T-helper 2 cell treated with Interferon-gamma antibody and Interleukin-4, amounts not matched to agents 100 ng/mL and 5 ng/mL, for 36 hours (primary cell): ENCODE measurements around the gene CADM2. TPM values are rescaled to one million over a fixed set of nuclear protein-coding genes. Genes with fewer than 3 reads are reported as not detected.

ENCODE experiments used
- intact Hi-C: fragments of 100-400 bp; cut with micrococcal nuclease; formaldehyde crosslinking; loops from one replicate; pipeline ENCODE4 v1.15.1; 2023
- total RNA-seq: library from RNA; stranded (reverse); gene quantifications from 2 replicates; pipeline ENCODE4 v1.2.3, GENCODE V29; 2022

The CADM2 gene
- total RNA-seq, 1 donor from 2014 or later: not detected

DNA sequence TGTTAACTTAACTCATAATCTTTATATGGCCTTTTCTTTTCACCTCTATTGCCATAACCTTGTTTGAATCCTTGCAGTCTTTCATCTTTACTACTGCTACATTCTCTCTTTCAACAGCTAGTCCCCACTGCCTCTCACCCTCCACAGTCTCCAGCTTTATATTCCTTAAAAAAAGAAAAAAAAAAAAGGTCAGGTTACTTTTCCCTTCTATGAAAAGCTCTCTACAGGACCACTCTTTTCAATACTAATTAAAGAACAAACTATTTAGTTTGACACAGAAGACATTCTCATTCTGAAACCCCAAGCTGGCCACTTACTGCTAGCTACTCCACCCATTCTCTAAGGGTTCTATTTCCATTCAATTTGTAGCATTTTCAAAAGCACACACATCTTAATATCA is 25.6 kb downstream of the CADM2 start:
- intact Hi-C loops: no loop called here

DNA sequence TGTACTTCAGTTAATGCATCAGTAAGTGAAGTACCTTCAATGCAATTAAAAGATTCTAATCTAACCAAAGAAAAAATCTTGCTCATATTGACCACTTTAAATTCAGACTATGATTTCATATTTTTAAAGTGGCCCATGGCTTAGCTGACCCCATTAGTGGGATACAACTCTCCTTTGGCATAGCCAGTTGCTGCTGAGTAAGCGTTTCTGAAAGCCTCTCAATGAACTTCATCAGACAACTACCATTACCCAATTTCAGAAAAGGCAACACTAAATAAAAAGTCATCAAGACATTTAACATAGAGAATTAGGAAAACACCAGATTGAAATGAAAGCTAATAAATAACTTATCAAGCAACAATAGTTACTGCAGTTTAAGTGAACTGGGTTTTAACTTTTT is 27.0 kb downstream of the CADM2 start:
- intact Hi-C loops: no loop called here

DNA sequence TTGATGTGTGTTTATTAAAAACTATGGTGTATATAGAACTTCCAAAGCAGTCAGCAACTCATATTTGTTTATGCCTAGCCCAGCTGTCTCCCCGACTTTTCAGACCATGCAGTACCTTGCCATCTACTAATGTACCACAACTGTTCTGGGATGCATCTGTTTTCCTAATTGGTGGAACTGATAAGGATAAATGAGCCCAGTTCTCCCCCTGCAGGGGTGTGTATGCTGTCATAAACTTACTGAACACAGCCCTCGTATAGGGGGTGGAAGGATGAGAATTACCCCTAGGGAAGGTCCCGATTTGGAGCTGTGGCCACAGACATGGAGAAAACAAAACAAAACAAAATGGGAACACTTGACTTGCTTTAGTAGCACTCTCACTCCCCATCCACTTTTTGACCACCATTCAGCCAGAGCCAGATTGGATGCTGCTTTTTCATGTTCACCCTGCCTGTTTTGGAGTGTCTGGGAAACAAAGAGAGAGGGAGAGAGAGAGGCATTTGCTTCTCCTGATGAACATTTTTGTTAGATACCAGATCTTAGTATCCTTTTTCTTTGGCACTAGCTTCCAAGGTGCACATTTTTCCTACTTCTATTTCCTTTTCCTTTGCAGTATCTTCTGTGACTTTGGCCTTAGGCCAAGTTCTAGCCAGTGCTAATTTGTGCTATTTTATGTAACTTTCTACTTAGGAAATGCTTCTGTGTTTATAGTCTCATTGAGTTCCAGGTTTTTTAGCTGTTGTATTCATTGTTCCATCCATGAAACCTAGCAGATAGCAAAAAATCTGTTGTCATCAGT is 29.1 kb downstream of the CADM2 start:
- intact Hi-C loops: no loop called here

DNA sequence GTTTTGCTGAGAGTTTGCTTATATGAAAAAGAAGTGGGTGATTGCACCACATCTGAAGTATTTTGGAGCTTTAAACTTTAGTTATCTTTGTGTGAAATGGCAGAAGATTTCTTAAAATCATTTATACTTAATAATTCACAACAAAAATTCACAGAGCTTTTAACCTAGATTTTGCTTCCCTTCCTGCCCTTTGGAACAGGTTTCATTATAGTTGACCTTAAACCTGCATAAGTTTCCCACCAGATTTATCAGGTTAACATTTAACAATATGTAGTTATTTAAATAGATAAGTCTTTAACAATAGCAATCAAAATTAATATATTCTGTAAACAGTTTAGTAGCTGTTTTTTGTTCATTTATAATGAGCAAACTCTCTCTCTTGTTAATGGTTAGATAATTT is 30.3 kb downstream of the CADM2 start:
- intact Hi-C loops: no loop called here

DNA sequence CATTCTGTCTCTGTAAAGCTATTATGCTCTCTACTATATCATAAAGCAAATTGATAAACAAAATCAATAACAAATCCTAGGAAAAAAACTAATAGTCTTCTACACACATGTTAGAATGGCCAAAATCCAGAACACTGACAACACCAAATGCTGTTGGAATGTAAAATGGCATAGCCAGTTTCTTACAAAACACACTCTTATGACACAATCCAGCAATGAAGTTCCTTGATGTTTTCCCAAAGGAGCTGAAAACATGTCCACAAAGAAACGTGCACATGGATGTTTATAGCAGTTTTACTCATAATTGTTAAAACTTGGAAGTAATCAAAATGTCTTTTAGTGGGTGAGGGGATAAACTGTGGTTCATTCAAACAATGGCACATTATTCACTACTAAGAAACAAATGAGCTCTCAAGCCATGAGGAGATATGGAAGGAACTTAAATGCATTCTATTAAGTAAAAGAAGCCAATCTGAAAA is 32.7 kb downstream of the CADM2 start:
- intact Hi-C loops: no loop called here

DNA sequence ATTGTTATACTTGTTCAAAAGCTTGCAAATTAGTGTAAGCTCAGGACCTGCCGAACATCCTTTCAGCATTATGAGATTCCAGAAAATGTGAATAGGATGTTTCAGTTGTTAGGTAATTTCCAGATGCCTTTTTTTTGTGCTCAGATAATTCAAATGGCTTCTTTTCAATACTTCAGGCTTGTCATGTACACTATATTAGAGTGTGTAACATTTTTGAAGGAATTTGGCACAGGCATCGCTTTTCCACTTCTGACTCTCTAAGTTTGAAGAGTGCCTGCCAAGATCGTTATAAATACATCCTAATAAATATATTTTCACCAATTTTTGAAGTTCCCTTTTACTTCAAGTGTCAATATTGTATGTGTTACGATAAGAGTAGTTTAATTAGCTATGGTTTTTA is 35.2 kb downstream of the CADM2 start:
- intact Hi-C loops: no loop called here

DNA sequence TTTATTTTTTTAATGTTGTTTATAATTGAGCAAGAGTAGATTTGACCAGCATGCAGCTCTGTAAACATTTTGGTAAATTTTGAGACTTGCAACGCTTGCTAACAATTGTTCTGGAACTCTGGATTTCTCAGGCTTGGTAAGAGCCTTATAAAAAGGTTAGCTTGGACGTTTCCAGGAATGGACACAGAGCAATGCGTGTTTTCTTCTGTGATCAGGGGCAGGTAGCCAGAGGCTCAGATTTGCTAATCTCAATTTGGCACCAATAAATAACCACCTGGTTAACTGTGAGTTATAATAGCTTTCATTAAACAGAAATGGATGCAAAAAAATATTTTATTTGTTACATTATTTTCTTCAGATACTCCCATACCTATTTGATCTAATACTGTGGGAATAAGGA is 39.8 kb downstream of the CADM2 start:
- intact Hi-C loops: no loop called here

DNA sequence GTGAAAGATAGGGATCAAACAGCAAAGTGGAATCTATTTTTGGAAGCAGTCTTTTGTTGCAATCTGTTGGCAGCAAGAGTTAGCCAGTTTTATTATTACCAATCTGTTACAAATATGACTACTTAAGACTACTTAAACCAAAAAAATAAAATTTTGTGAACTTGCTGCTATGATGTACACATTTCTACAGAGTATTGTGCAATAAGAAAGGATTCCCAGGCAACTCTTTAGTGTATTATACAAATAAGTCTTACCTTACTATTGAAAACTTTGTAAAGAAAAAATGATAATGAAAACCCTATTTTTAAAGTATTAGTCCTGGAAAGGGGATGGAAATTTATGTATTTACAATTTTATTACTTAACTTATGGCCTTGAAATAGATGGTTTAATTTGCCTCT is 44.7 kb downstream of the CADM2 start:
- intact Hi-C loops: no loop called here

DNA sequence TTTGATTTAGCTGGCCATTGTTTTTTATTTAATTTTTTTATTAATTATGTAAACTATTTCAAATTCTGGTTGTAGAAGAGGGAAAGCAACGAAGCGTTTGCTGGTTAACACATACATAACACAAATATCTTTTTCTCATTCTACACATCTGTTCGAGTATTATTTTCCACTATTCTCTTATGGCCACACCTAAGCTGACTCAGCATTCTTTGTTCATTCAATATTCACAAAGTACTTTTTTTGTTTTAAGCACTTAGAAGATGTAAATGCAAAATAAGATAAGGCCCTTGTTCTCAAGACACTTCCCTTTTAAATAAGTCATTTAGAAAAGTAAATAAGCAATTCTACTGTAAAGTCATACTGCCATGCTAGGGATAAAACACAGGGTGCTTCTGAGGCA is 45.4 kb downstream of the CADM2 start:
- intact Hi-C loops: no loop called here

DNA sequence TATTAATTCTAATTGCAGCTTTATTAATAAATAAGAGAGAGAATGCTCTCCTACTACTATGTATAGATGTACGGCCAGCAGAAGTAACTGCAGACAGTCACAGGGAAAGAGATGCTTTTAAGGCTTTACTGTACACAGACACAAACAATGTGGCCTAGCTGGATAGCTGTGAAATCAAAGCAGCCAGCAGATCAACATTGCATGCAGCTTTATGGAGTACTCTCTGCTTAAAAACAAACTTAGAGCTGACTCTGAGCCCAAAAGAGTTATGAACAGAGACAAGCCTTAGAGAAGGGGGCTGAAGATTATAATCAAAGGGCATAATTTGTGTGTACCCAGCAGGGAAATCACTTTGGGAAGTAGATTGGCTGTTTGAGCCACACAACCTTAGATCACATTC is 47.2 kb downstream of the CADM2 start:
- intact Hi-C loops: no loop called here

DNA sequence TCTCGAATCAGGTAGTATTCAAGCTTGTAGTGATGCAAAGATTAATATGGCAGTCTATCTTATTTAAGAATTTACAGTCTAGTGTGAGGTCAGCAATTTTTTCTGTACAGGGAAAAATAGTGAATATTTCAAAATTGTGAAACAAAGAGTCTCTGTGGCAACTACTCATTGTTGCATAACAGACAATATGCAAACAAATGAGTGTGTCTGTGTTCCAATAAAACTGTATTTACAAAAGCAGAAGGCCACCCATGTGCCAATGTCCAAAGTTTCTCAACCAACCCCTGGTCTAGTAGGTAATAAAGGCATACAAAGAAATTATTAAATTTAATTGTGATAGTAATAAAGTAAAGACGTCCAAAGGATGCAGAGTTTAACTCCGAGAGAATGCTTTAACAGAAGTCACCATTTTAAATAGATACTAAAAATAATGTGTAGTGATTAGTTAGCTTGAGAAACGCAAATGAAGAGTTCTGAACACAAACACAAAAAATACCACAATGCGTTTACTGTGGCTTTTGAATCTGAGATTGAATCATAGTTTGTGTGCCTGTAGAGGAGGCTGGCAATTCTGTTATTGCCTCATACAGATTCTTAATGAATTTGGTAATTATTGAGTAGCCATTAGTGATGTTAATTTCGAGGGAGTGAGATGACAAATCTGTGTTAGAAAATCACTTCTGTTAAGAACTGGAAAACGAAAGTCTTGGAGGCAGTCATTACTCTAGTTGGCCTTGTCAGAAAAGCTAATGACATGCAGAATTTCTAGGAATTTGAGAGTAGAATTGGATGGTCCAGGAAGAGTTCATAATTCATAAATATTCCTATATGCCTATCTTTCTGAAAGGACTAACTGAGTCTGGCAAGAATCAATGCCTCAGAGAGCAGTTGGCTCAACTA is 48.7 kb downstream of the CADM2 start:
- intact Hi-C loops: no loop called here

DNA sequence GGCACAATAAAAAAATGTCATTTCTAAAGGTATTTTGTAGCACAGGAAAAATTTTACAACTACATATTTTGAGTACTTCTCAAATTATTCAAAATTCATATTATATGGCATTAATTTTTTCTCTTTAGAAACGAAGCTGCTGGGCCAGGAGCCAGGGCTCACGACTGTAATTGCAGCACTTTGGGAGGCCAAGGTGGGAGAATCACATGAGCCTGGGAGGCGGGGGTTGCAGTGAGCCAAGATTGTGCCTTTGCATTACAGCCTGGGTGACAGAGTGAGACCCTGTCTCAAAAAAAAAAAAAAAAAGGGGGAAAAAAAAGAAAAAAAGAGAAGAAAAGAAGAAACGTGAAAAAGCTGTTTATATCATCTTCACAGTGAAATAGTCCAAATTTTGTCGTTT is 62.0 kb downstream of the CADM2 start:
- intact Hi-C loops: no loop called here

DNA sequence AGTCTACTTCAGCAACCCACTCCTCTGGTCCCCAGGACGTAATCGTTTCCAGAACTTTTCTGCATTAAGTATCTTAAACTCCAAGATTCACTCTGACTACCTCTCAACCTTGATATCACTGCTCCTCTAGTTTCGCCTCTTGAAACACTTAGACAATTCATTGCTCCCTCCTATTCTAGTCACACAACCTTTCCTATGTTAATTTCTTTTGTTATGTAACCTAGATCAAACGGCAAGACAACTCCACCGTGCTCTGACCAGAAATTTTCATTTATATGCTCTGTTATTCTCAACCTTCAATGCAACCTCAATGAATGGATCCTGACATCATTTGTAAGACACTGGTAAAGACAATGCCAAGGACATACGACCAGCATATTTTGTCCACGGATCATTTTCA is 71.3 kb downstream of the CADM2 start:
- intact Hi-C loops: no loop called here

DNA sequence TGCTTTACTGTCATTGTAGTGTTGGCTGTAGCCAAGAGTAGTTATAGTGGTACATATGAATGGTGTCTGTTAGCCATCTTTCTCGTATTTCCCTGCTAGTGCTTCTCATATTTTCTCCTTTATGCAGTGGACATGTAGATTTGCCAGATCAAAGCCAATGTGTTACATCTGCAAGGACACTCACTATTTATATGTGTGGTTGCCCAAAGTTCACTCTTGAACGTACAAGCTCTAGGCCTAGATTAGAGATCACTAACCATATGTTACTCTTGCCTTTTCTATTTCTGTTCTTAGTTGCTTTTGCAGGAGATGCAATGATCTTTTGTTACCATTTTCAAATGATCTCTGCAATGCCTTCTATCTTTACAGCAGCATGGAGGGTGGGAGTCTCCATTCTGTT is 78.4 kb downstream of the CADM2 start:
- intact Hi-C loops: no loop called here

DNA sequence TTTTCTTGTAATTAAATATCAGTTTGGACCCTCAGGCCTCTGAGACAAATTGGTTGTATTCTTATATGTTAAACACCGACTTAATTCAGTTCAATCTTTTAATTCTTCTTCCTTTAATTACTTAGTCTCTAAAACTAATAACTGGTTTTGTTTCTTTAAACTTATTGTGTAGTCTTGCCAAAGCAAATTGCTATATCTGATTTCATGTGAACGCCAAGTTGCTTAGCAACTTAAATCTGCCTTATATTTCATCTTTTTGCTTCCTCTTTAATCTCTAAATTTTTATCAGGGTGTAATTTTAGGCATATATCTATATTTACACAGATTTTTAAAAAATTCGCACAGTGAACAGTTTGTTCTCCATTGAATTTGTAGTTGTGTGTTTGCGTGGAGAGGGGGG is 82.2 kb downstream of the CADM2 start:
- intact Hi-C loops: no loop called here

DNA sequence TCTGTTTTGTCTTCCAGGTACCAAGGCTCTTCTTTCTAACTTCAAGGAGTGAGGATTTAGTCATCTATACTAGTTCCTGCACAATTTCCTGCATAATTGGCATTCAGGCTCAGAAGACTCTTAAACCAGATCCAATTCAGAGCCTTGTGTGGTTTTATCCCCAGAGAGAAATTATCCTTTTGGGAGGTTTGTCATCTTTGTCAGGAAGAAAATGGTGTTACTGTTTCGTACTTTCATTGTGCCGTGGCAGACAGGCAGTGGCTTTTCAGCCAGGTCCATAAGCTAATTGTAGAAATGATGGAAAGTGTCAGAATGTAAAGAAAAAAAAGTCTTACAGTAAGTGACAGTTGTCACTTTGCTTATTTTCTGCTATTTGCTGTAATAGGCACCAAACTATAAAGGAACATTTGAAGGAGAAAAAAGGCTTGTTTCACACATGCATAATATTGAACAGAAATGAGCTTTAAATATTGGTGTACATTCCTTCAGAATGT is 82.8 kb downstream of the CADM2 start:
- intact Hi-C loops: no loop called here

DNA sequence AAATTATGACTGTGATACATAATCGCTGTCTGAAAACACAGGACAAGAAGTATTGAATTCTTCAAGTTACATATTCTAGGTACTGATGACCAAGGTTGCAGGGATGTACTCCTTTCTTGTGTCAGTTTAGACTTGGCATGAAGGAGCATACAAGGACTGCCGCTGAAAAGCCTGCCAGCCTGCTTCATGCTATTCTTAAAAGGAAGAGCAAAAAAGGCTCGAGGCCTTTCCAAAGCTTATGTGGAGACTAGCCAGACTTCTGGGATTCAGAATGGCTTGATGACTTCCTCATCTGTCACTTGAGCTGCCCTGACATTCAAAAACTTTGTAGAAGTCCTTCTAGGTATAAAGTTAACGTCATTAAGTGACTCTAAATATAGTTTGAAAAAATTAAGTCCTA is 92.0 kb downstream of the CADM2 start:
- intact Hi-C loops: no loop called here

DNA sequence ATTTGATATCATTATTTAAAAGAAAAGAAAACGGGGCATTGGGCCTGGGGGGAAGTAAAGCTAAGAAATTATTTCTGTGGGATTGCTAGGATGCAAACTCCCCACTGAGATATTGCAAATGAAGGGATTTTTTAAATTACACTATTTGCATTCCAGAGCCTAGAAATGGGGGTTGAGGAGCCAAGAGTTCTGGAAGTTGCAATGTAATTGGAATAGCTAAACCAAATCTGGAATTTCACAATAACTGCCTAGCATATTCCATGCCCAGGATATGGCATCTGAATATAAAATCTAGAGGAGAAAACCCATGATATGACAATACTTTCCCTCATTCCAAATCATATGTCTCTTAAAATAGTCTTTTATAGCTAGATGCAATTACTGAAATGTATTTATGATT is 93.0 kb downstream of the CADM2 start:
- intact Hi-C loops: no loop called here

DNA sequence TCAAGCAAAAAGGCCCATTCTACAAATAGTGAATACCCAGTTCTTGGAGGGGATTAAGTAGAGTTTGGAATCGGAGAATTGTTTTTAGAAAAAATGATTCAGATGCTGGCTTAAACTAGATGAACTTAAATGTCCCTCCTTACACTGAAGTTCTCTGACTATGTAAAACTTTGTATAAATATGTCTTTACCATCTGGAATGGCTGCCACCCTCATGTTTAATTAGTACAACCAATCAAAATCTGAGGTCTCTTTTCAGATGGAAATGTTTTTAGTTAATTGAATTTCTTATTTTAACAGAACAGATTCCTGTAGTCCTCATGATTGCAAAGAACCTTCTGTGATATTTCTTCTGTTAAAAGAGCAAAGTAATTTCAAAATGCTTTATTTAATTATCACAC is 94.8 kb downstream of the CADM2 start:
- intact Hi-C loops: no loop called here

DNA sequence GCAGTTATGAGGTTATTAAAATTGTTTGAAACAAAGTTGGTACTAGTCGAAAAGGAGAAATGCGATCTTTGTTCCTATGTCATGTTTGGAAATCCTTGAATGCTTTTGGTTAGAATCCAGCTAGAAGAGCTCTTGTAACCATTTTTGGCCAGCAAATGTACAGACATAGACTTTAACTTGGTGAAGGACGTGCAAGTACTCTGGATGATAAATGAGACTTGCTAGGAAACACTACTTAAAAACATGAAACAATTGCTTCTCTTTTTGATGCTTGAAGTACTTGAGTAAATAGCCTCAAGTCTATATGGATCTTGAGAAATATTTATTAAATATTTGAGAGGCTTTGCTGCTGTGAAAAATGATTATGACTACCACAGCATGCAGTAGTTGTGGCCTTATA is 95.8 kb downstream of the CADM2 start:
- intact Hi-C loops: no loop called here

DNA sequence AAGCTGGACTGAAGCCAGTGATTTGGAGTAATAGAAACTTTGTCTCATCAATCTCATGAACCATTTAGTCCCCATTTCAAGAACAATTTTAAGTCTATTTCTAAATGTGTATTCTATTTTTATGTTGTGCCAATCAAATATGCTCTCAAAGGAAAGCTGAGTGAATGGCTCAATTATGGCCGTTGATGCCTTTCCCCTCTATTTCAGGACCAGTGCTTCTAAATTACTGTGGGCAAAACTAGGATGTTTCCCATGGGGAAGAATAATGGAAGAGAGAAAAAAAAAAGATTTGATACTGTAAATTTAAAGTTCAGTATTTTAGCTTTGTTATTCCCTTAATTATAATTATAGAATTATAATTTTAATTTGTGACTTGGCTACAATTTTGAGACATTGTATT is 110.1 kb downstream of the CADM2 start:
- intact Hi-C loops: no loop called here

DNA sequence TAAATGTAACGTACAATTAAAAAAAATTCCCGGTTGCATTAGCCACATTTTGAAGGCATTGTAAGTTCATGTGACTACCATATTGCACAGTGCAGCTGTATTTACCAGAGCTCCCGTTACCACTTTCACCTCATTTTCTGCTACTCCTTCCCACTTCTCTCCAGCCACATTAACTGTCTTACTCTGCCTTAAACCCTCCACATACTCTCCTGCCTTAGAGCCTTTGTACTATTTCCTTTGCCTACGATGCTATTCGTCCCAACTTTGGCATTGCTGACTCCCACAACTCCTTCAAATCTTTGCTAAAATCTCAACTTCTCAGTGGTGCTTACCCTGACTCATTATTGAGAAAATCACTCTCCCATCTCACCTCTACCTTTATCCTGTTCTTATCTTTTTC is 115.2 kb downstream of the CADM2 start:
- intact Hi-C loops: no loop called here
